Esophagus muscularis mucosa (tissue), 4 donors: ENCODE measurements around the gene CGB8. TPM values are rescaled to one million over a fixed set of nuclear protein-coding genes. Genes with fewer than 3 reads are reported as not detected.
"Not testable (repeated sequence)": the region's sequence is repeated elsewhere in the genome, so short reads cannot be mapped to it uniquely, and the experiment has no call there.

Source experiments
- DNase-seq: peaks from one replicate; pipeline ENCODE4 v3.0.0-alpha.2; 2017; ENCODE audit errors: extremely low spot score
- H3K27ac ChIP-seq, 4 donors: fragments of 200-600 bp; sonication (generic); replicated peaks in 1 of 4; 1 replicate in 3 of 4; 2 replicates in 1 of 4; pipeline ENCODE4 v1.5.1; 2016 to 2019; ENCODE audit warnings: mild to moderate bottlenecking in 1 of 4
- H3K27me3 ChIP-seq, 4 donors: fragments of 200-600 bp; sonication (generic); one replicate each; pipeline versions ENCODE4 v1.5.1 to v1.6.0; 2016 to 2019
- H3K36me3 ChIP-seq, 4 donors: fragments of 200-600 bp; sonication (generic); one replicate each; pipeline ENCODE4 v1.5.1; 2016 to 2019
- H3K4me1 ChIP-seq, 4 donors: fragments of 200-600 bp; sonication (generic); one replicate each; pipeline ENCODE4 v1.5.1; 2016 to 2019
- H3K4me3 ChIP-seq, 4 donors: fragments of 200-600 bp; sonication (generic); 1 replicate in 2 of 4; 2 replicates in 2 of 4; pipeline ENCODE4 v1.5.1; 2016 to 2019; ENCODE audit warnings: mild to moderate bottlenecking in 4 of 4, moderate library complexity in 1 of 4
- H3K9me3 ChIP-seq, 4 donors: fragments of 200-600 bp; sonication (generic); 1 replicate in 3 of 4; 2 replicates in 1 of 4; pipeline ENCODE4 v1.5.1; 2016 to 2019
- EP300 ChIP-seq: sonication (generic); formaldehyde crosslinking; IDR thresholded peaks from one replicate; pipeline ENCODE4 v1.6.1; 2017; ENCODE audit warnings: antibody characterized with exemption
- POLR2A ChIP-seq: fragments of 450-650 bp; IDR thresholded peaks from one replicate; pipeline ENCODE4 v1.6.1; 2017; ENCODE audit warnings: antibody characterized with exemption, moderate library complexity, mild to moderate bottlenecking, low read depth
- POLR2AphosphoS5 ChIP-seq, 2 donors: sonication (generic); formaldehyde crosslinking; IDR thresholded peaks; one replicate each; pipeline ENCODE4 v1.6.1; 2017; ENCODE audit warnings: antibody characterized with exemption in 2 of 2
- WGBS: methylation state at CpG from one replicate; pipeline ENCODE4 v1.1.5; 2018; 5-methylcytosine and 5-hydroxymethylcytosine counted together
- intact Hi-C: fragments of 100-400 bp; cut with DNase I; formaldehyde crosslinking; loops from one replicate; pipeline ENCODE4 v1.15.1; 2023
- total RNA-seq, 4 donors: library from RNA; depleted of rRNA; stranded (reverse); fragments of >200 nt; gene quantifications; one replicate each; pipeline versions ENCODE4 v1.1.0 to v1.2.1, GENCODE V29; 2016
- TF ChIP-seq, protein P1 (sequence below), 3 experiments: fragments of 200-600 bp in 2 of 3; fragments of 450-650 bp in 1 of 3; sonication (generic) in 2 of 3; IDR thresholded peaks; one replicate each; pipeline ENCODE4 v1.5.1; 2017 to 2019; ENCODE audit warnings: antibody characterized with exemption in 3 of 3, mild to moderate bottlenecking in 2 of 3, moderate library complexity in 1 of 3

Gene CGB8
- total RNA-seq, 4 donors from 2014 or later, result not detected

DNA sequence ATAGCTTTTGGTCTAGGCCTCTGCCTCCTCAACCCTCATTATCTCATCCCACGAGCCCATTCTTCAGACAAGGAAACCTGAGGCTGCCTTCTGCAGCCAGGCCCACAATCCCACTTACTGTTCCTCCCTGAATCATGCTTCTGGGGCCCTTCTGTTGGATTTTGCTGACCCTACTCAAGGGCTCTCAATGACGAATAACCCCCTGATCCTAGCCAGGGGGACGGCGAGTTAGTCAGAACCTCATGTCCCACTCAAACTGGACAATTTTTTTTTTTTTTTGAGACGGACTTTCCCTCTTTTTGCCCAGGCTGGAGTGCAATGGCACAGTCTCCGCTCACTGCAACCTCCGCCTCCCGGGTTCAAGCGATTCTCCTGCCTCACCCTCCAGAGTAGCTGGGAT, 26.8 kb downstream of the CGB8 start:
- 93% methylated on average over 9 of the region's 9 CpGs for WGBS

DNA sequence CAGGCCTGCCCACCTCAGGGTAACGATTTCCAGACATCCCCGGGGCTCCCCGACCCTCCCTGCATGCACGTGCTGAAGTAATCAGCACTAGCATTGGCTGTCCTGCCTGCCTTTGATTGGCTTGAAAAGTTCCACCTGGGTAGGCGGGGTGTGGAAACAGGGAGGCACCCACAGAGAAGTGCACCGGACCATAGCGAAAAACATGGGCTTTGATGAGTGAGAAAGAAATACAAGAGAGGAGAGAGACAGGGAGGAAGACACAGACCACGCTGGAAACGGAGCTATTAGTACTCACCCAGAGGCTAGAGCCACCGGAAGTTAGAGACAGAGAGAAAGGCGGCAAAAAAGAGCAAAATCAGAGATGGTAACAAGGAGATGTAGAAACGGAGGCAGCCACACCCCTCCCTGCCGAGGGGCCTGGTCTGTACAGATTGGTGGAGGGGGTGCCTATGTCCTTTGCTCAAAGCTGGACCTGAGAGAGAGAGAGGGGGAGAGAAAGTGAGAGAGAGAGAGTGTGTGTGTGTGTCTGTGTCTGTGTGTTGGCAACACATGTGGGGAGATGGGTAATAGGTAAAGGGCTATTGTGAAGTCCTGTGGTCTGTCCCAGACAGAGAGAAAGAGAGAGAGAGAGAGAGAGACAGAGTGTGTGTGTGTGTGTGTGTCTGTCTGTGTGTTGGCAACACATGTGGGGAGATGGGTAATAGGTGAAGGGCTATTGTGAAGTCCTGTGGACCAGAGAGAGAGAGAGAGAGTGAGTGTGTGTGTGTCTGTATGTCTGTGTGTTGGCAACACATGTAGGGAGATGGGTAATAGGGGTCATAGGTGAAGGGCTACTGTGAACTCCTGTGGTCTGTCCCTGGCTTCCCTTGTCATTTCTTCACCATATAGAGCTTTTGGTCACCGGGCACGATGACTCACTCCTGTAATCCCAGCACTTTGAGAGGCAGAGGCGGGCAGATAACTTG, 27.7 kb downstream of the CGB8 start:
- Histone ChIP-seq H3K36me3 (peaks cover 0 to 4% (median 2%) of the 10 kb centered on the region in 4 donors), H3K27me3 (peaks cover 0 to 41% (median 14%) of the 10 kb centered on the region in 4 donors), H3K4me1 (peaks cover 19 to 30% (median 26%) of the 10 kb centered on the region in 4 donors), H3K9me3 (no peaks in the 10 kb centered on the region), H3K27ac (no peak overlapping the region), H3K4me3 (no peak overlapping the region)
- TF ChIP-seq POLR2A, result no peak
- no peak for TF ChIP-seq EP300
- TF ChIP-seq, protein P1, sequence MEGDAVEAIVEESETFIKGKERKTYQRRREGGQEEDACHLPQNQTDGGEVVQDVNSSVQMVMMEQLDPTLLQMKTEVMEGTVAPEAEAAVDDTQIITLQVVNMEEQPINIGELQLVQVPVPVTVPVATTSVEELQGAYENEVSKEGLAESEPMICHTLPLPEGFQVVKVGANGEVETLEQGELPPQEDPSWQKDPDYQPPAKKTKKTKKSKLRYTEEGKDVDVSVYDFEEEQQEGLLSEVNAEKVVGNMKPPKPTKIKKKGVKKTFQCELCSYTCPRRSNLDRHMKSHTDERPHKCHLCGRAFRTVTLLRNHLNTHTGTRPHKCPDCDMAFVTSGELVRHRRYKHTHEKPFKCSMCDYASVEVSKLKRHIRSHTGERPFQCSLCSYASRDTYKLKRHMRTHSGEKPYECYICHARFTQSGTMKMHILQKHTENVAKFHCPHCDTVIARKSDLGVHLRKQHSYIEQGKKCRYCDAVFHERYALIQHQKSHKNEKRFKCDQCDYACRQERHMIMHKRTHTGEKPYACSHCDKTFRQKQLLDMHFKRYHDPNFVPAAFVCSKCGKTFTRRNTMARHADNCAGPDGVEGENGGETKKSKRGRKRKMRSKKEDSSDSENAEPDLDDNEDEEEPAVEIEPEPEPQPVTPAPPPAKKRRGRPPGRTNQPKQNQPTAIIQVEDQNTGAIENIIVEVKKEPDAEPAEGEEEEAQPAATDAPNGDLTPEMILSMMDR (IDR thresholded peaks at IDR 0.05), result no peak
- TF ChIP-seq POLR2AphosphoS5 (IDR thresholded peaks at IDR 0.05), result no peak
- DNase-seq, result no peak
- intact Hi-C loops, result no loop called here
- WGBS, result 46% methylated on average over 16 of the region's 16 CpGs

More for the DNA sequence above, 26.8 kb downstream of the CGB8 start:
- Histone ChIP-seq H3K4me3 (no peak overlapping the region), H3K36me3 (no peaks in the 10 kb centered on the region), H3K27me3 (peaks cover 0 to 37% (median 14%) of the 10 kb centered on the region in 4 donors), H3K27ac (no peak overlapping the region), H3K4me1 (peaks cover 19 to 28% (median 26%) of the 10 kb centered on the region in 4 donors), H3K9me3 (no peaks in the 10 kb centered on the region)
- no peak for TF ChIP-seq POLR2A
- TF ChIP-seq EP300, result no peak
- TF ChIP-seq, protein P1 (IDR thresholded peaks at IDR 0.05), result no peak
- no peak for TF ChIP-seq POLR2AphosphoS5 (IDR thresholded peaks at IDR 0.05)
- intact Hi-C loops, result no loop called here
- no peak for DNase-seq

DNA sequence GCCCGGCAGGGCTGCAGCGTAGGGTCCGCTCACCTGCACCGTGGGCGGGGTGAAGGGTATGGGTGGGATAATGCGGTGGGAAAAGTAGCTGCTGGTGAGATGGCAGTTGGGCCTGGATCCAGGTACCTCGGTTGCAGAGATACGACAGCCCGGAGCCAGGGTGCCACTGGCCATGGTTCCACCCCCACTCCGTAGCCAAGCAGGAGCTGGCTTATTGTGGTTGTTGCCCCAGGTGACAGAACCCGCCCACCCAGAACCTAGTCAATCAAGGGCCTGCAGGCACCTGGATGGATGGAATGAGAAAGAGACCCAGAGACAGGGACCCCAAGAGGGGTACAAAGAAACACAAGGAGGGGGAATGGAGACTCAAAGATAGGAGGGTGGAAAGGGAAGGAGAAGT, 28.6 kb downstream of the CGB8 start:
- TF ChIP-seq POLR2A, result no peak
- no peak for TF ChIP-seq EP300
- TF ChIP-seq, protein P1 (IDR thresholded peaks at IDR 0.05), result no peak
- TF ChIP-seq POLR2AphosphoS5 (IDR thresholded peaks at IDR 0.05), result no peak
- 82% methylated on average over 11 of the region's 11 CpGs for WGBS
- Histone ChIP-seq H3K27ac (no peak overlapping the region), H3K36me3 (peaks cover 0 to 13% (median 10%) of the 10 kb centered on the region in 4 donors), H3K4me1 (peaks cover 19 to 30% (median 26%) of the 10 kb centered on the region in 4 donors), H3K9me3 (no peaks in the 10 kb centered on the region), H3K4me3 (no peak overlapping the region), H3K27me3 (peaks cover 0 to 41% (median 14%) of the 10 kb centered on the region in 4 donors)
- DNase-seq, result no peak
- intact Hi-C loops, result no loop called here

DNA sequence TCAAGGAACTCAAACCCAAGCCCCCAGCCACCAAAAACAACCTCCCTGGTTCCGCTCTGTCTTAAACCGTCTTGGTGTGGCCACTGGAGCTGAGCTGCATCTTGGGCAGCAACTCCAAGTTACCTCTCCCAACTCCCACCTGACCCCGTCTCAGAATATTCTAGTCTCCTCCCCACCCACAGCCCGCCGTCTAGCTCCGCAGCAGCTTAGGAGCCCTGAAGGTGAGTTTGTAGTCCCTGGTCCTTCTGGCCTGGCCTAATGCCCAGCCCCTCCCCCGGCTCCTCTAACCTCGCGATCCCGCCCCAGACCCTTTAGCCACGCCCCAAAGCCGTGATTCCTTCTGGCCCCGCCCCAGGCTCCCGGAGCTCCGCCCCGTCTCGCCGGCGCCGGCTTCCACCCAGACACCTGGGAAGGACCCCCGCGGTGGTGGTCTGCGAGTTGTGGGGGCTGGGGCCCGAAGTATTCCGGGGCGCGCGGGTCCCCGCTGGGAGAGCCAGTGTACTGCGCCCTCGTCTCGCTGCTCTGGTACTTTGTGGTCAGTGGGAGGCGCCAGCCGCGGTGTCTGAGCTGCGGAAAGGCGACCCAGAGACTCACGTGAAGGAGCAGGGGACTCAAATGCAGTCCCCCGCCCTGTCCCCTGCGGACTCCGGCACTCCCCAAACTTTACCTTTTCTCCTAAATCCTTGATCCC, 29.5 kb downstream of the CGB8 start:
- H3K27me3 ChIP-seq, result peaks cover 0 to 41% (median 14%) of the 10 kb centered on the region in 4 donors

DNA sequence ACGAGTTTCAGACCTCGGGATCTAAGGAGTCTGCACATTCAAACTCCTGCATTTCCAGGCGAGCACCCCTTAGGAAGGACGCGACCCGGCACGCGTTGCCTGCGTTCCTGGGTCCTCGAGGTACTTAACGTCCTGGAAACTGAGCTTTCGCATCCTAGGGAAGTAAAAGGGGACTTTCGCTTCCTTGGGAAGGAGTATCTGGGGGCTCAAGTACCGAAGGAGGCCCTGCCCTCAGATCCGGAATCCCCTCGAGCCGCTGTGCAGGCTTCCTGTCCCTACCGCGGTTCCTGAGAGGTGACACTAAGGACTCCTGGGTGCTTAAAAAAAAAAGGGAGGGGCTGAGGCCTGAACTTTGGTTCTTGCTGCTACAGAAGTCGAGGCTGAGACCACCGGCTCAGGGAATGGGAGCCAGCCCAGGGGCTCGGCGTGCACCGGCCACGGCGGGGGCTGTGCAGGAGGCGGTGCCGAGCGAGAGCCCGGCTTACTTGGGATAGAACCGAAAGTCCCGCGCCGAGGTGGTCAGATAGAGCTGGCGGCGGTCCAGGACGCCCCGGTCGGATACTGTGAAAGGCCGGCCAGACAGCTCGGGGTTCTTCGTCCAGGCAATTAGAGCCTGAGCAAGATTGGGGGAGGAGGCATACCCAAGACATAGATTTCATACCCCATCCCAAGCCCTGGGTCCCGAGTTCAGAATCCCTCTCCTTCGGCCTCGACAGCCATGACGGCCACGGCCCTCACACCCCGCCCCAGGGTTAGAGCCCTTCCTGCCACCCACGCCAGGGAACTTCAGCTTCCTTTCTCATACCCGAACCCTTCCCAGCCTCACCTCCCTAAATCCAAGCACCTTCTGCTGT, 30.3 kb downstream of the CGB8 start:
- Histone ChIP-seq H3K4me1 (peaks cover 19 to 30% (median 26%) of the 10 kb centered on the region in 4 donors), H3K27me3 (peaks cover 0 to 41% (median 14%) of the 10 kb centered on the region in 4 donors), H3K4me3 (peak overlapping the region; percentile 53 to 64 (median 55)), H3K36me3 (peaks cover 0 to 30% (median 28%) of the 10 kb centered on the region in 4 donors)
- intact Hi-C loops, DNase-seq, H3K9me3 ChIP-seq, H3K27ac ChIP-seq: not testable (repeated sequence)
- WGBS, result 2% methylated on average over 16 of the region's 50 CpGs

More for the DNA sequence above, 29.5 kb downstream of the CGB8 start:
- Histone ChIP-seq H3K36me3 (peaks cover 0 to 22% (median 20%) of the 10 kb centered on the region in 4 donors), H3K9me3 (no peaks in the 10 kb centered on the region), H3K4me3 (peak overlapping the region; percentile 53 to 64 (median 55)), H3K4me1 (peaks cover 19 to 30% (median 26%) of the 10 kb centered on the region in 4 donors), H3K27ac (no peak overlapping the region)
- no peak for DNase-seq
- WGBS, result 11% methylated on average over 27 of the region's 41 CpGs
- intact Hi-C loops, result no loop called here
- TF ChIP-seq POLR2AphosphoS5 (IDR thresholded peaks at IDR 0.05) (no peak), POLR2A (no peak), EP300 (no peak)
- TF ChIP-seq, protein P1 (IDR thresholded peaks at IDR 0.05), result no peak
